K562 (cell line): ENCODE measurements around the gene PCBD1. TPM values are rescaled to one million over a fixed set of nuclear protein-coding genes. Genes with fewer than 3 reads are reported as not detected.

ENCODE experiments used
- ATAC-seq: fragments of 200-7000 bp; cut with Tn5 transposase; 3 replicates; pipeline ENCODE4 v1.9.1; 2020; ENCODE audit warnings: moderate library complexity
- BruUV-seq: library from RNA; stranded (reverse); fragments of 400-500 nt; replicated peaks from 2 replicates; lab custom pipeline; 2021; lab: Mats Ljungman, UMichigan
- CTCF ChIA-PET: fragments of 300-600 bp; formaldehyde crosslinking; extraction: SDS; loops from one replicate; lab custom pipeline; 2021; ENCODE audit warnings: low intra/inter-chr PET ratio; lab: Yijun Ruan, JAX
- POLR2A ChIA-PET: fragments of 300-600, 350-650 bp; sonication (Branson Sonifier 250); formaldehyde crosslinking; extraction: SDS; loops from one replicate; lab custom pipeline; 2021; ENCODE audit warnings: antibody characterized with exemption, inconsistent platforms; lab: Yijun Ruan, JAX
- DNase-seq, 4 experiments: peaks; one replicate each; pipeline versions ENCODE4 v3.0.0 to v3.0.0-alpha.2; 2011 to 2018; ENCODE audit warnings: low spot score in 3 of 4, mixed read lengths in 3 of 4; ENCODE audit errors: extremely low read depth in 1 of 4
- FAIRE-seq: peaks from 2 replicates; lab custom pipeline; 2011; peaks lifted over from hg19 to GRCh38; lab: Jason Lieb, UNC
- H2AFZ ChIP-seq: 2 replicates; pipeline ENCODE4 v1.6.0; 2011; ENCODE audit warnings: low read depth, low read length, control low read depth, inconsistent platforms
- H3K27ac ChIP-seq: fragments of 200-600 bp; 3 replicates; pipeline ENCODE4 v1.8.0; 2011; ENCODE audit warnings: low read depth, mild to moderate bottlenecking, control low read depth, inconsistent platforms, low read length, moderate library complexity, mixed read lengths; ENCODE audit errors: extremely low read depth
- H3K27me3 ChIP-seq, 2 experiments: fragments of 300-600 bp in 1 of 2; 2 replicates in 1 of 2; 3 replicates in 1 of 2; pipeline versions ENCODE4 v1.6.0 to v1.8.0; 2011; ENCODE audit warnings: inconsistent platforms in 2 of 2, low read length in 2 of 2, mild to moderate bottlenecking in 1 of 2, mixed read lengths in 1 of 2, moderate library complexity in 1 of 2; ENCODE audit not compliant: control insufficient read depth in 2 of 2, insufficient read depth in 2 of 2
- H3K36me3 ChIP-seq: fragments of 300-600 bp; 3 replicates; pipeline ENCODE4 v1.8.0; 2011; ENCODE audit warnings: mild to moderate bottlenecking, low read length, inconsistent platforms; ENCODE audit not compliant: control insufficient read depth, insufficient read depth
- H3K4me1 ChIP-seq, 2 experiments: fragments of 200-600 bp in 1 of 2; replicated peaks in 1 of 2; 2 replicates in 1 of 2; 3 replicates in 1 of 2; pipeline versions ENCODE4 v1.5.1 to v1.8.0; 2011; ENCODE audit warnings: inconsistent platforms in 2 of 2, low read length in 2 of 2, mild to moderate bottlenecking in 1 of 2, mixed read lengths in 1 of 2, moderate library complexity in 1 of 2; ENCODE audit not compliant: control insufficient read depth in 2 of 2, insufficient read depth in 2 of 2
- H3K4me2 ChIP-seq: 2 replicates; pipeline ENCODE4 v1.6.1; 2011; ENCODE audit warnings: low read length, control low read depth, inconsistent platforms, mixed read lengths; ENCODE audit not compliant: insufficient read depth
- H3K4me3 ChIP-seq: fragments of 200-600 bp; sonication (generic), shearing (Covaris generic); 2 replicates; pipeline ENCODE4 v1.5.1; 2016; ENCODE audit warnings: control low read depth, inconsistent platforms
- H3K79me2 ChIP-seq: fragments of 200-600 bp; 3 replicates; pipeline ENCODE4 v1.8.0; 2011; ENCODE audit warnings: low read length, inconsistent platforms; ENCODE audit not compliant: control insufficient read depth, insufficient read depth
- H3K9ac ChIP-seq, 2 experiments: 2 replicates each; pipeline versions ENCODE4 v1.6.0 to v1.6.1; 2011; ENCODE audit warnings: low read depth in 2 of 2, low read length in 2 of 2, control low read depth in 1 of 2, inconsistent platforms in 1 of 2, mild to moderate bottlenecking in 1 of 2, mixed read lengths in 1 of 2; ENCODE audit not compliant: insufficient read depth in 1 of 2
- H3K9me1 ChIP-seq: one replicate; pipeline ENCODE4 v1.6.0; 2011; ENCODE audit warnings: inconsistent platforms, mild to moderate bottlenecking, low read length, moderate library complexity; ENCODE audit not compliant: control insufficient read depth, insufficient read depth
- H3K9me3 ChIP-seq: replicated peaks from 2 replicates; pipeline ENCODE4 v1.5.1; 2011; ENCODE audit warnings: low read depth, low read length, inconsistent platforms; ENCODE audit not compliant: control insufficient read depth, insufficient read depth
- H4K20me1 ChIP-seq: replicated peaks from 2 replicates; pipeline ENCODE4 v1.6.1; 2011; ENCODE audit warnings: low read length, inconsistent platforms, mixed read lengths; ENCODE audit not compliant: control insufficient read depth, insufficient read depth
- EGR1 ChIP-seq: fragments of 450-650 bp; conservative IDR thresholded peaks from 2 replicates; pipeline ENCODE4 v1.6.1; 2017; ENCODE audit warnings: mild to moderate bottlenecking
- MAFG ChIP-seq: fragments of 450-650 bp; conservative IDR thresholded peaks from 2 replicates; pipeline ENCODE4 v1.6.1; 2016; ENCODE audit warnings: missing genetic modification characterization, missing compliant biosample characterization
- NR3C1 ChIP-seq: sonication (generic); formaldehyde crosslinking; IDR thresholded peaks from 2 replicates; pipeline ENCODE4 v1.8.1; 2022; ENCODE audit warnings: missing genetic modification reagents
- SPI1 ChIP-seq: IDR thresholded peaks from 2 replicates; pipeline ENCODE4 v1.6.1; 2011; ENCODE audit warnings: low read depth, low read length, control low read depth, borderline replicate concordance
- STAT5B ChIP-seq: fragments of 250-450 bp; sonication (Bioruptor Pico); IDR thresholded peaks from 2 replicates; pipeline ENCODE4 v1.8.0; 2021; ENCODE audit warnings: mild to moderate bottlenecking, inconsistent platforms
- ZNF316 ChIP-seq: fragments of 450-650 bp; IDR thresholded peaks from 2 replicates; pipeline ENCODE4 v1.6.1; 2016
- ZZZ3 ChIP-seq: fragments of 450-650 bp; IDR thresholded peaks from 2 replicates; pipeline ENCODE4 v1.6.1; 2016; ENCODE audit warnings: antibody characterized with exemption, mild to moderate bottlenecking, moderate library complexity
- WGBS: fragments of 100-300 bp; shearing (Covaris generic); methylation state at CpG from one replicate; pipeline ENCODE4 v1.1.6; 2016; ENCODE audit warnings: low coverage, mixed read lengths; ENCODE audit not compliant: insufficient coverage; ENCODE audit errors: missing lambda C conversion rate; 5-methylcytosine and 5-hydroxymethylcytosine counted together
- in situ Hi-C: fragments of 300-500 bp; cut with MboI; formaldehyde crosslinking; loops from 4 replicates; pipeline ENCODE4 v1.15.0; 2018; ENCODE audit warnings: inconsistent platforms, mixed read lengths
- intact Hi-C: fragments of 100-400 bp; cut with micrococcal nuclease; formaldehyde crosslinking; loops from 2 replicates; pipeline ENCODE4 v1.14.2; 2022
- polyA plus RNA-seq, 8 experiments: library from polyadenylated mRNA; depleted of rRNA in 4 of 8; stranded (reverse) in 5 of 8; unstranded in 3 of 8; fragments of >200 nt; fragmentation: Nextera tagmentation in 2 of 8; fragmentation: Illumina TruSeq in 1 of 8; extraction: Ambion mirVana in 2 of 8; extraction: Trizol in 1 of 8; gene quantifications; 2 replicates each; pipeline versions ENCODE4 v1.2.1 to v1.2.3, GENCODE V29; 2011 to 2014; ENCODE audit warnings: inconsistent platforms in 1 of 8, missing spikeins in 1 of 8
- total RNA-seq, 7 experiments: library from RNA; depleted of rRNA in 6 of 7; stranded (reverse); fragments of >200 nt in 6 of 7; fragmentation: Illumina TruSeq in 2 of 7; extraction: Trizol in 2 of 7; gene quantifications; 2 replicates each; pipeline versions ENCODE4 v1.2.1 to v1.2.3, GENCODE V29; 2011 to 2021; ENCODE audit warnings: low replicate concordance in 1 of 7
- TF ChIP-seq, protein P1 (sequence below): IDR thresholded peaks from 2 replicates; pipeline ENCODE4 v1.6.1; 2012; ENCODE audit warnings: low read depth, low read length, improper control_type of control experiment, borderline replicate concordance
- TF ChIP-seq, protein P2 (sequence below): fragments of 250-450 bp; sonication (Bioruptor Pico); IDR thresholded peaks from 2 replicates; pipeline ENCODE4 v1.8.0; 2022; ENCODE audit warnings: moderate library complexity, mild to moderate bottlenecking, inconsistent platforms
- TF ChIP-seq, protein P3 (sequence below): fragments of 450-650 bp; formaldehyde crosslinking; IDR thresholded peaks from 2 replicates; pipeline ENCODE4 v1.4.0; 2020; ENCODE audit warnings: mild to moderate bottlenecking

The PCBD1 gene
- total and polyA plus RNA-seq, 9 of the 15 experiments (the other 6 are each of a cell fraction or from before 2014, with no cell fraction given) = 14.6 to 109 (median 57.0) TPM

DNA sequence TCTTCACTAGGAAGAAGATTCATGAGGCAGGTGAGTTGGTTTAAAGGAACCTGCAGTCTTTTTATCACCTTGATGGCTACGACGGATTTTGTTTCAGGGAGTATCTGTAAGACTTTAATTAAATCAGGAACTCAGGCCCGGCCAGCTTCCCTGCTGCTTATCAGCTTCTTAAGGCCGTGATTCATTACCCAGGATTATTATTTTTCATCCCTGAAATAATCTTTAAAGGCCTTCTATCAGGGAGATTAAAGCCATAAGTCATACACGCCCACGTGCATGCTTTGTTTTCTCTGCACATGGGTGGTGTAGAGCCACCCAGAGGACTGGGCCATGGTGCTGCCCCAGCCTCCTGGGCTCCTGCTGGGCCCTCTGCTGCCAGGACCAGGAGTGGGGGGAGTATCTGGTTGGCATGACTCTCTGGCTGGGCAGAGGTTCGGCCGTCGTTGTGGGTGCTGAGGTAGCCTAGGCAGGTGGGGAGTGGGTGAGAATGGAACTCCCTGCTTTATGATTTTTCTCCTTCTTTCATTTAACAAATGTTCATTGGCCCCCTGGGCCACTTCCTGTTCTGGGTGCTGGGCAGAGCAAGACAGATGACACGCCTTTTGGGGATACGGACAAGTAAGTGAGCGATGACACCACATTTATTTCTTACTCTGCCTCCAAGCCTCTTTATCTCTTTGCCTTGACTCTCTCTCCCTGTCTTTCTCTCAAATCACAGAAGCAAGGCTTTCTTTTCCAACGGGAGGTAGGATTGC lies 39.0 kb upstream of the PCBD1 start:
- Histone ChIP-seq H3K27me3 (peaks cover 31 to 84% of the 10 kb centered on the region in 2 experiments), H3K9me3 (no peaks in the 10 kb centered on the region), H4K20me1 (peaks cover 21% of the 10 kb centered on the region), H3K4me1 (peaks cover 0 to 9% of the 10 kb centered on the region in 2 experiments; a peak in 2 of 5 replicates), H3K9ac (no peak overlapping the region), H2AFZ (no peak overlapping the region), H3K4me3 (no peak overlapping the region), H3K36me3 (no peaks in the 10 kb centered on the region), H3K4me2 (no peak overlapping the region), H3K27ac (no peak overlapping the region), H3K9me1 (no peaks in the 10 kb centered on the region), H3K79me2 (no peaks in the 10 kb centered on the region)
- in situ Hi-C loops (no loop called here), intact Hi-C loops (loop anchor here (5.0 kb wide), 1 partner anchor 355 kb away; no protein-coding TSS in a partner anchor)
- 2% methylated on average over 13 of the region's 13 CpGs for WGBS
- DNase-seq (no peak), FAIRE-seq (no peak), ATAC-seq (no peak)
- POLR2A ChIA-PET = interaction anchor here (0.6 kb wide), 1 partner anchor 1587 kb away, joined by 3 read pairs; no protein-coding TSS in a partner anchor
- CTCF ChIA-PET = no interaction called here
- BruUV-seq = no TSS peak
- TF ChIP-seq NR3C1 = no peak
- TF ChIP-seq SPI1 = peak; percentile 69; the same call in 1 of the 2 replicates
- peak; percentile 26; the same call in 1 of the 2 replicates for TF ChIP-seq MAFG (tag)
- TF ChIP-seq, protein P1, sequence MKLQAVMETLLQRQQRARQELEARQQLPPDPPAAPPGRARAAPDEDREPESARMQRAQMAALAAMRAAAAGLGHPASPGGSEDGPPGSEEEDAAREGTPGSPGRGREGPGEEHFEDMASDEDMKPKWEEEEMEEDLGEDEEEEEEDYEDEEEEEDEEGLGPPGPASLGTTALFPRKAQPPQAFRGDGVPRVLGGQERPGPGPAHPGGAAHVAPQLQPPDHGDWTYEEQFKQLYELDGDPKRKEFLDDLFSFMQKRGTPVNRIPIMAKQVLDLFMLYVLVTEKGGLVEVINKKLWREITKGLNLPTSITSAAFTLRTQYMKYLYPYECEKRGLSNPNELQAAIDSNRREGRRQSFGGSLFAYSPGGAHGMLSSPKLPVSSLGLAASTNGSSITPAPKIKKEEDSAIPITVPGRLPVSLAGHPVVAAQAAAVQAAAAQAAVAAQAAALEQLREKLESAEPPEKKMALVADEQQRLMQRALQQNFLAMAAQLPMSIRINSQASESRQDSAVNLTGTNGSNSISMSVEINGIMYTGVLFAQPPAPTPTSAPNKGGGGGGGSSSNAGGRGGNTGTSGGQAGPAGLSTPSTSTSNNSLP = no peak
- TF ChIP-seq ZNF316 = no peak
- TF ChIP-seq, protein P2, sequence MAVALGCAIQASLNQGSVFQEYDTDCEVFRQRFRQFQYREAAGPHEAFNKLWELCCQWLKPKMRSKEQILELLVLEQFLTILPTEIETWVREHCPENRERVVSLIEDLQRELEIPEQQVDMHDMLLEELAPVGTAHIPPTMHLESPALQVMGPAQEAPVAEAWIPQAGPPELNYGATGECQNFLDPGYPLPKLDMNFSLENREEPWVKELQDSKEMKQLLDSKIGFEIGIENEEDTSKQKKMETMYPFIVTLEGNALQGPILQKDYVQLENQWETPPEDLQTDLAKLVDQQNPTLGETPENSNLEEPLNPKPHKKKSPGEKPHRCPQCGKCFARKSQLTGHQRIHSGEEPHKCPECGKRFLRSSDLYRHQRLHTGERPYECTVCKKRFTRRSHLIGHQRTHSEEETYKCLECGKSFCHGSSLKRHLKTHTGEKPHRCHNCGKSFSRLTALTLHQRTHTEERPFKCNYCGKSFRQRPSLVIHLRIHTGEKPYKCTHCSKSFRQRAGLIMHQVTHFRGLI (CRISPR knock-in tag) = no peak
- no peak for TF ChIP-seq STAT5B (CRISPR knock-in tag)
- peak; percentile 22; the same call in 1 of the 2 replicates for TF ChIP-seq EGR1
- TF ChIP-seq, protein P3, sequence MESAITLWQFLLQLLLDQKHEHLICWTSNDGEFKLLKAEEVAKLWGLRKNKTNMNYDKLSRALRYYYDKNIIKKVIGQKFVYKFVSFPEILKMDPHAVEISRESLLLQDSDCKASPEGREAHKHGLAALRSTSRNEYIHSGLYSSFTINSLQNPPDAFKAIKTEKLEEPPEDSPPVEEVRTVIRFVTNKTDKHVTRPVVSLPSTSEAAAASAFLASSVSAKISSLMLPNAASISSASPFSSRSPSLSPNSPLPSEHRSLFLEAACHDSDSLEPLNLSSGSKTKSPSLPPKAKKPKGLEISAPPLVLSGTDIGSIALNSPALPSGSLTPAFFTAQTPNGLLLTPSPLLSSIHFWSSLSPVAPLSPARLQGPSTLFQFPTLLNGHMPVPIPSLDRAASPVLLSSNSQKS (CRISPR knock-in tag) = no peak
- TF ChIP-seq ZZZ3 = no peak
